SJSA1 (cell line): ENCODE data around the gene NHEJ1. TPM values are rescaled to one million over a fixed set of nuclear protein-coding genes. Genes with fewer than 3 reads are reported as not detected.
A peak's percentile ranks its signal among the peaks of the same experiment; 100 is the strongest.
"Not testable (repeated sequence)": the region's sequence is repeated elsewhere in the genome, so short reads cannot be mapped to it uniquely, and the experiment has no call there.

Experiments
- DNase-seq, 2 experiments: peaks; one replicate each; pipeline ENCODE4 v3.0.0-alpha.2; 2015 to 2020; ENCODE audit warnings: low spot score in 2 of 2, low read depth in 1 of 2
- H3K27ac ChIP-seq: fragments of 250-450 bp; sonication (Bioruptor Pico); 2 replicates; pipeline ENCODE4 v1.5.1; 2020; ENCODE audit warnings: mild to moderate bottlenecking, moderate library complexity
- H3K27me3 ChIP-seq: fragments of 250-450 bp; sonication (Bioruptor Pico); replicated peaks from 2 replicates; pipeline ENCODE4 v1.5.1; 2020; ENCODE audit warnings: mild to moderate bottlenecking, moderate library complexity
- H3K36me3 ChIP-seq: fragments of 250-450 bp; sonication (Bioruptor Pico); 2 replicates; pipeline ENCODE4 v1.5.1; 2020; ENCODE audit warnings: mild to moderate bottlenecking
- H3K4me1 ChIP-seq: fragments of 250-450 bp; sonication (Bioruptor Pico); replicated peaks from 2 replicates; pipeline ENCODE4 v1.6.1; 2021; ENCODE audit warnings: mild to moderate bottlenecking
- H3K4me3 ChIP-seq: fragments of 250-450 bp; sonication (Bioruptor Pico); 2 replicates; pipeline ENCODE4 v1.5.1; 2020; ENCODE audit warnings: mild to moderate bottlenecking
- H3K9me3 ChIP-seq: fragments of 250-450 bp; sonication (Bioruptor Pico); replicated peaks from 2 replicates; pipeline ENCODE4 v1.5.1; 2020; ENCODE audit warnings: mild to moderate bottlenecking
- total RNA-seq: library from RNA; depleted of rRNA; stranded (reverse); fragments of >200 nt; shearing (Covaris generic); gene quantifications from 2 replicates; pipeline ENCODE4 v1.2.3, GENCODE V29; 2014; rRNA removed

Gene NHEJ1
- total RNA-seq: 13.0 and 15.4 TPM in 2 replicates

- peak within 1 kb of the TSS; percentile 58 for H3K4me3 ChIP-seq
- no peaks in the 10 kb centered on the region for H3K9me3 ChIP-seq
- H3K36me3 ChIP-seq: 0 out of 2 replicates have a peak, but pooled peaks cover 4% of the 10 kb centered on the region
- no peaks in the 10 kb centered on the region for H3K27me3 ChIP-seq
- H3K27ac ChIP-seq: peak within 1 kb of the TSS; percentile 56
- H3K4me1 ChIP-seq: peaks cover 12% of the 10 kb centered on the region
- DNase-seq: peak; percentile 97 to 98
Observed at GRCh38 chr2:219160186-219161017, at the start of gene NHEJ1. NHEJ1 (minus strand) TSS chr2:219160815; CDS start chr2:219158362, 2,453 bp downstream.

GRCh38 chr2:219209236-219210195 is 48.9 kb upstream of the NHEJ1 start:
- Histone ChIP-seq H3K4me3 (no peak overlapping the region), H3K27me3 (no peaks in the 10 kb centered on the region), H3K9me3 (no peaks in the 10 kb centered on the region), H3K36me3 (peaks cover 73% of the 10 kb centered on the region), H3K4me1 (peaks cover 18% of the 10 kb centered on the region), H3K27ac (no peak overlapping the region)
- peak in 1 of 2 experiments; percentile 33 for DNase-seq

DNA sequence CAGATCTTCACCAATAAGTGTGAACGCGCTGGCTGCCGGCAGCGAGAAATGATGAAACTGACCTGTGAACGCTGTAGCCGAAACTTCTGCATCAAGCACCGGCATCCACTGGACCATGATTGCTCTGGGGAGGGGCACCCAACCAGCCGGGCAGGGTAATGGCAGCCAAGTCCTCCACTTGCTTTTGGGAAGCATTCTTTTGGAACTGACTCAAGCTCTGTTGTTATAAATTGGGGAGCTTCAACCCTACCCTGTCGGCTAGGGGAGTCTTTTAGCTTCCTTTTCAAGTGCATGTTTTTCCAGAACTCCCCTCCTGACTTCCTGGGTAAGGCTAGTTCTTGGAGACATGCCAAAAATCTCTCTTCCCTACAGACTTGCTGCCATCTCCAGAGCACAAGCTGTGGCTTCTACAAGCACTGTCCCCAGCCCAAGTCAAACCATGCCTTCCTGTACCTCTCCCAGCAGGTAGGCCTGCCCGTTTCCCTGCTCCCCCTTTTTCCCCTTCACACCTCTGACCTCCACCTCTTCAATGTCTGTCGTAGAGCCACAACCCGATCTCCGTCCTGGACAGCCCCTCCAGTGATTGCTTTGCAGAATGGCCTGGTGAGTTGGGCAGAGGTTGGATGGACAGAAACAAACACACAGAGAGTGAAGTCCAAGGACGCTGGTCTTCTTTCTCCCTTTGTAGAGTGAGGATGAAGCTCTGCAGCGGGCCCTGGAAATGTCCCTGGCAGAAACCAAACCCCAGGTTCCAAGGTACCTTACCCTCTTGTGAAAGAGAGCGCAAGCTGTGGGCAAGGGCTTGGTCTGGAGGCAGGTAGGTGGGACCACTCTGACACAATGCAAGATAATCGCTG is 47.5 kb upstream of the NHEJ1 start:
- H3K4me1 ChIP-seq: peaks cover 18% of the 10 kb centered on the region
- no peaks in the 10 kb centered on the region for H3K9me3 ChIP-seq
- peak; percentile 28 to 31 for DNase-seq
- no peaks in the 10 kb centered on the region for H3K27me3 ChIP-seq
- H3K36me3 ChIP-seq: peaks cover 59% of the 10 kb centered on the region
- no peak overlapping the region for H3K4me3 ChIP-seq
- H3K27ac ChIP-seq: no peak overlapping the region

DNA sequence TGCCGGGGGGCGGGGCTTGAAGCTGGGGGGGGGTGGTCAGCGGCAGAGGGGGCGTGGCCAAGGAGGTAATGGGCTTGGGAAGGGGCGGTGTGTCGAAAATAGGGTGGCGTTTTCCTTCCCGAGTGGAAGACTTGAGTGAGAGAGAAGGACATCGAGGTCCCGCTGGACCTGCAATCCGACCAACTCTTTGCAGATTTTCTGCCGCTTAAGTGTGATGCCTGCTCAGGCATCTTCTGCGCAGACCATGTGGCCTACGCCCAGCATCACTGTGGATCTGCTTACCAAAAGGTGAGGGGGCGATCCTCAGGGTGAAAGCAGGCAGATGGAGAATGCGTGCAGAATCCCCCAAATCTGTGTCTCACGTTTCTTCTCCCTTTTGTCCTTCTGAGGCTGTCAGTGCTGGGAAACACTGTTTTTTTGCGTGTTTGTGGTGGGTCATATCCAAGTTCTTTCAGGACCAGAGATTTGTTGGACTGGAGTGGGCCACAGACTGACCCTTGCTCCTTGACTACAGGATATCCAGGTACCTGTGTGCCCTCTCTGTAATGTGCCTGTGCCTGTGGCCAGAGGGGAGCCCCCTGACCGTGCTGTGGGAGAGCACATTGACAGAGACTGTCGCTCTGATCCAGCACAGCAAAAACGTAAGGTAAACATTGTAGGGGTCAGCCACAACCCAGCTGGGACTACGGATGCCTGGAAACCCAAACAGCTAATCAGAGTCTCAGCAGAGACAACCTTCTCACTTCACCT is 46.7 kb upstream of the NHEJ1 start:
- H3K4me1 ChIP-seq: peaks cover 18% of the 10 kb centered on the region
- peak overlapping the region; percentile 57 for H3K4me3 ChIP-seq
- H3K36me3 ChIP-seq: peaks cover 51% of the 10 kb centered on the region
- H3K9me3 ChIP-seq: no peaks in the 10 kb centered on the region
- peak; percentile 11 to 38 for DNase-seq
- no peaks in the 10 kb centered on the region for H3K27me3 ChIP-seq
- no peak overlapping the region for H3K27ac ChIP-seq

DNA sequence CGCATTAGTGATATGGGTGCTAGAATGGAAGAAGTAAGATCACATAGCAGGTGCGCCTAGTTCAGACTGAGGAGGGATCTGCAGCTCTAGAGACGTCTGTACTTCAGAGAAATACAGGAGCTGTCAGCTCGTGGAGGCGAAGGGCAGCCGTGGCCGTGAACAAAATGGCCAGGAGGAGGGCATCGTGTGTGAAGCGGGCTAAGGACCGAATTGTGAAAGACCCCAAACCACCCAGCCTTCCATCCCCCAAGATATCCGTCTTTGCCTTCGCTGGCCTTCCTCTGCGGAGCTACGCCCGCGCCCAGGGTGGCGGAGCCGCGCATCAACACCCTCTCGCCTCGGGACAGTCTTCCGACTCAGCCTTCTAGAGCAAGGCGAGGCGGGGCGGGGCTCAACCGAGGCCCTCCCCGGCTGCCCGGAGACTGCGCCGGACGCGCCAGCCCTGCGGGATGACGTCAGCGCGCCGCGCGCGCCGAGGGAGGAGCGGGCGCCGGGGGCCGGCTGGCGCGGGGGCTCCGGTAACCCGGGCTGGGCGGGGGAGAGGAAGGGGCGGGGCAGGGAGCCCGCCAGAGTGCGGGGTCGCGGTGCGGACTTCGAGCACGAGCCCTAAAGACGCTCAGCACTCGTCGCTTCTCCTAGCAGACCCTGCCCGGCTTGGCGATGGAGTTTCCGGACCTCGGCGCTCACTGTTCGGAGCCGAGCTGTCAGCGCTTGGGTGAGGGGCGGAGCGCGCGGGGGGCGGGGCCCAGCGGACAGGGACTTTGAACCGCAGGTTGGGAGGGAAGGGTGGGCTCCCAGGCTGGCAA is 45.9 kb upstream of the NHEJ1 start, which contains the start of gene ZFAND2B:
ZFAND2B (plus strand) TSS at position 455 of the 806 bp plus-strand sequence; CDS start at position 661, 206 bp downstream.
- H3K36me3 ChIP-seq: peaks cover 44% of the 10 kb centered on the region
- H3K27ac ChIP-seq: peak within 1 kb of the TSS; percentile 44; the same call in 1 of the 2 replicates
- H3K27me3 ChIP-seq: no peaks in the 10 kb centered on the region
- no peaks in the 10 kb centered on the region for H3K9me3 ChIP-seq
- H3K4me1 ChIP-seq: peaks cover 18% of the 10 kb centered on the region
- peak; percentile 93 to 94 for DNase-seq
- H3K4me3 ChIP-seq: peak within 1 kb of the TSS; percentile 57

- Histone ChIP-seq H3K4me3 (peak overlapping the region; percentile 57), H3K9me3 (no peaks in the 10 kb centered on the region), H3K27me3 (no peaks in the 10 kb centered on the region), H3K27ac (no peak overlapping the region), H3K36me3 (peaks cover 39% of the 10 kb centered on the region), H3K4me1 (peaks cover 18% of the 10 kb centered on the region)
- no peak for DNase-seq
Observed at GRCh38 chr2:219205981-219206327, 45.3 kb upstream of the NHEJ1 start.

DNA sequence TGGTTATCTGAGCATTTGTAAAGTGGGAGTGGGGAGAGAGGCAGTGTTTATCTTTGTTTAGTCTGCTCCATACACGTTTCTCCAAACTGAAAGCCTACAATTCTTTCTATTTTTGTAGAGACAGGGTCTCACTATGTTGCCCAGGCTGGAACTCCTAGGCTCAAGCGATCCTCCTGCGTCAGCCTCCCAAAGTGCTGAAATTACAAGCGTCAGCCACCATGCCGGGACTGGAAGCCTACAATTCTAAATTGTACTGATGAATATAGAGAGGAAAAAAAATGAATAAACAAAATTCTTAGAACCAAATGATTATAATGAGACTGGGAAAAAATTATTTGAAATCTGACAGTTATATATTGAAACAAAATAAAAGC is 44.5 kb upstream of the NHEJ1 start:
- no peak overlapping the region for H3K27ac ChIP-seq
- no peaks in the 10 kb centered on the region for H3K27me3 ChIP-seq
- H3K4me1 ChIP-seq: peaks cover 18% of the 10 kb centered on the region
- no peaks in the 10 kb centered on the region for H3K9me3 ChIP-seq
- H3K36me3 ChIP-seq: peaks cover 31% of the 10 kb centered on the region
- no peak overlapping the region for H3K4me3 ChIP-seq
- no peak for DNase-seq

GRCh38 chr2:219204425-219205164 is 44.0 kb upstream of the NHEJ1 start:
- peaks cover 18% of the 10 kb centered on the region for H3K4me1 ChIP-seq
- H3K27me3 ChIP-seq: no peaks in the 10 kb centered on the region; the same call in 1 of the 2 replicates
- DNase-seq: no peak
- no peak overlapping the region for H3K4me3 ChIP-seq
- H3K27ac ChIP-seq: no peak overlapping the region
- H3K9me3 ChIP-seq: no peaks in the 10 kb centered on the region
- H3K36me3 ChIP-seq: peaks cover 25% of the 10 kb centered on the region

DNA sequence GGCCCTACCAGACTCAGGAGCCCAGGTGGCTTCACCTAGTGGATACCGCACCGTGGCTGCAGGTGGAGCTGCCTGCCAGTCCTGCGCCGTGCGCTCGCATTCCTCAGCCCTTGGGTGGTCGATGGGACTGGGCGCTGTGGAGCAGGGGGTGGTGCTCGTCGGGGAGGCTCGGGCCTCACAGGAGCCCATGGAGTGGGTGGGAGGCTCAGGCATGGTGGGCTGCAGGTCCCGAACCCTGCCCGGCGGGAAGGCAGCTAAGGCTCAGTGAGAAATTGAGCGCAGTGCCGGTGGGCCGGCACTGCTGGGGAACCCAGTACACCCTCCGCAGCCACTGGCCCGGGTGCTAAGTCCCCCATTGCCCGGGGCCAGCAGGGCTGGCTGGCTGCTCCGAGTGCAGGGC is 40.7 kb upstream of the NHEJ1 start:
- not testable (repeated sequence) for H3K4me3 ChIP-seq, H3K27me3 ChIP-seq, H3K4me1 ChIP-seq, H3K36me3 ChIP-seq, DNase-seq, H3K9me3 ChIP-seq, H3K27ac ChIP-seq

DNA sequence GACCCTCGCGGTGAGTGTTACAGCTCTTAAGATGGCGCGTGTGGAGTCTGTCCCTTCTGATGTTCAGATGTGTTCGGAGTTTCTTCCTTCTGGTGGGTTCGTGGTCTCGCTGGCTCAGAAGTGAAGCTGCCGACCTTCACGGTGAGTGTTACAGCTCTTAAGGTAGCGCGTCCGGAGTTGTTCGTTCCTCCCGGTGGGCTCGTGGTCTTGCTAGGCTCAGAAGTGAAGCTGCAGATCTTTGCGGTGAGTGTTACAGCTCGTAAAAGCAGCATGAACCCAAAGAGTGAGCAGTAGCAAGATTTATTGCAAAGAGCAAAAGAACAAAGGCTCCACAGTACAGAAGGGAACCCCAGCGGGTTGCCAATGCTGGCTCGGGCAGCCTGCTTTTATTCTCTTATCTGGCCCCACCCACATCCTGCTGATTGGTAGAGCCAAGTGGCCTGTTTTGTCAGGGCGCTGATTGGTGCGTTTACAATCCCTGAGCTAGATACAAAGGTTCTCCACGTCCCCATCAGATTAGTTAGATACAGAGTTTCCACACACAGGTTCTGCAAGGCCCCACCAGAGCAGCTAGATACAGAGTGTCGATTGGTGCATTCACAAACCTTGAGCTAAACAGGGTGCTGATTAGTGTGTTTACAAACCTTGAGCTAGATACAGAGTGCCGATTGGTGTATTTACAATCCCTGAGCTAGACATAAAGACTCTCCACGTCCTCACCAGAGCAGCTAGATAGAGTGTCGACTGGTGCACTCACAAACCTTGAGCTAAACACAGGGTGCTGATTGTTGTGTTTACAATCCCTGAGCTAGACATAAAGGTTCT is 40.1 kb upstream of the NHEJ1 start:
- not testable (repeated sequence) for H3K27ac ChIP-seq, H3K9me3 ChIP-seq, DNase-seq, H3K27me3 ChIP-seq, H3K4me3 ChIP-seq, H3K4me1 ChIP-seq, H3K36me3 ChIP-seq
